Measurements from ENCODE around the gene TIMM50. TPM values are rescaled to one million over a fixed set of nuclear protein-coding genes. Genes with fewer than 3 reads are reported as not detected.

The TIMM50 gene
- total RNA-seq, 2 donors from 2014 or later = 30.4 to 50.8 TPM

- 13 to 23% methylated on average over 30 to 69 of the region's 69 CpGs for WGBS, 2 donors
- peaks cover 0 to 9% of the 10 kb centered on the region in 2 donors for H3K27me3 ChIP-seq
- H3K36me3 ChIP-seq (replicated peaks in 1 of 2; ENCODE audit: insufficient read depth in 1 of 2, low read depth in 2 of 2) = no peaks in the 10 kb centered on the region
- intact Hi-C loops (cut with DNase I) = no loop called here
- DNase-seq = peak; percentile 41 to 58 (median 46)
- H3K9me3 ChIP-seq = no peaks in the 10 kb centered on the region
- no peak overlapping the region for H3K27ac ChIP-seq
- no peak overlapping the region for H3K4me3 ChIP-seq
- H3K4me1 ChIP-seq = peaks cover 24% of the 10 kb centered on the region
- ATAC-seq = peak; percentile 50
- TF ChIP-seq CTCF (IDR thresholded peaks at IDR 0.05) (peak; percentile 31 to 71 (median 57)), POLR2A (IDR thresholded peaks at IDR 0.05) (no peak)
Measured at GRCh38 chr19:39502640-39503417, 22.2 kb downstream of the TIMM50 start.

- intact Hi-C loops (cut with DNase I) = loop anchor here (5.0 kb wide), 1 partner anchor 151 kb away; the partner anchor contains the start of gene LGALS16
- no peaks in the 10 kb centered on the region for H3K9me3 ChIP-seq
- no peaks in the 10 kb centered on the region for H3K27me3 ChIP-seq
Measured at GRCh38 chr19:39506598-39506943, 25.9 kb downstream of the TIMM50 start.

GRCh38 chr19:39506944-39507714, 26.5 kb downstream of the TIMM50 start:
- ATAC-seq (peak; percentile 17), DNase-seq (peak in 1 of 4 donors; percentile 30)
- Histone ChIP-seq H3K27me3 (no peaks in the 10 kb centered on the region), H3K4me1 (peaks cover 9% of the 10 kb centered on the region), H3K27ac (no peak overlapping the region), H3K9me3 (no peaks in the 10 kb centered on the region), H3K4me3 (no peak overlapping the region), H3K36me3 (replicated peaks in 1 of 2; ENCODE audit: insufficient read depth in 1 of 2, low read depth in 2 of 2) (no peaks in the 10 kb centered on the region)
- WGBS, 2 donors = 2 to 6% methylated on average over 14 to 95 of the region's 96 CpGs
- intact Hi-C loops (cut with DNase I) = loop anchor here (5.0 kb wide), 1 partner anchor 150 kb away; the partner anchor contains the start of gene LGALS16
- no peak for TF ChIP-seq CTCF (IDR thresholded peaks at IDR 0.05)
- no peak for TF ChIP-seq POLR2A (IDR thresholded peaks at IDR 0.05)

More at GRCh38 chr19:39506598-39506943, 25.9 kb downstream of the TIMM50 start:
- TF ChIP-seq POLR2A (IDR thresholded peaks at IDR 0.05) (no peak), CTCF (IDR thresholded peaks at IDR 0.05) (no peak)
- Histone ChIP-seq H3K4me1 (peaks cover 9% of the 10 kb centered on the region), H3K27ac (no peak overlapping the region), H3K4me3 (no peak overlapping the region), H3K36me3 (replicated peaks in 1 of 2; ENCODE audit: insufficient read depth in 1 of 2, low read depth in 2 of 2) (no peaks in the 10 kb centered on the region)
- 50 to 55% methylated on average over 7 of the region's 7 CpGs for WGBS, 2 donors
- no peak for ATAC-seq
- DNase-seq = no peak

- Histone ChIP-seq H3K27ac (no peak overlapping the region), H3K9me3 (no peaks in the 10 kb centered on the region), H3K4me3 (no peak overlapping the region), H3K4me1 (peaks cover 4% of the 10 kb centered on the region), H3K27me3 (no peaks in the 10 kb centered on the region), H3K36me3 (replicated peaks in 1 of 2; ENCODE audit: insufficient read depth in 1 of 2, low read depth in 2 of 2) (no peaks in the 10 kb centered on the region)
- WGBS, 2 donors = 17 to 19% methylated on average over 24 of the region's 24 CpGs
- ATAC-seq (no peak), DNase-seq (no peak)
- intact Hi-C loops (cut with DNase I) = loop anchor here (5.0 kb wide), 1 partner anchor 149 kb away; the partner anchor contains the start of gene LGALS16
- TF ChIP-seq CTCF (IDR thresholded peaks at IDR 0.05) = no peak
Measured at GRCh38 chr19:39507715-39508364, 27.2 kb downstream of the TIMM50 start.

All from body of pancreas (tissue), 4 donors.